ENCODE results near the gene ZFR. TPM values are rescaled to one million over a fixed set of nuclear protein-coding genes. Genes with fewer than 3 reads are reported as not detected.

Gene ZFR
- polyA plus RNA-seq, 3 donors = 29.8 to 81.8 (median 62.3) TPM

DNA sequence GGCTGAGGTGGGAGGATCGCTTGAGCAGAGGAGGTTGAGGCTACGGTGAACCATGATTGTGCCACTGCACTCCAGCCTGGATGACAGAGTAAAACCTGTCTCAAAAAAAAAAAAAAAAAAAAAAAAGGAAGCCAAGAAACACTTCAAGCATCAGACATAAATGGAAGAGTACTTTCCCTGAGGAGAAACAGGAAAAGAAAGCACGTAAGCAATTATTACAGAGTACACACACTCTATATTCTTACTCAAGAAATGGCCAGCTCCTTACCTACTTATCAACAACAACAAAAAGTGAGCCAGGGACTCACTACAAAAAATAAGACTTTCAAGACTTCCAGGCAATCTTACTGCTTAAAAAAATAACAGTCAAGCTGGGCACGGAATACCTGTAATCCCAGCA, 21.8 kb downstream of the ZFR start:
- Histone ChIP-seq H3K9me3 (replicated peaks in 1 of 2; ENCODE audit: control insufficient read depth in 1 of 2, insufficient read depth in 1 of 2, low read length in 2 of 2) (peaks cover 10 to 11% of the 10 kb centered on the region in 2 donors), H3K9ac (ENCODE audit: insufficient read depth, low read length, poor library complexity, severe bottlenecking) (no peak overlapping the region), H3K4me2 (replicated peaks; ENCODE audit: extremely low read depth, low read length, poor library complexity, severe bottlenecking) (no peak overlapping the region), H3K4me1 (ENCODE audit: control insufficient read depth in 1 of 2, insufficient read depth in 2 of 2, low read length in 2 of 2) (no peaks in the 10 kb centered on the region), H3K4me3 (replicated peaks in 1 of 3; ENCODE audit: low read depth in 2 of 3, low read length in 3 of 3) (no peak overlapping the region), H4K20me1 (ENCODE audit: insufficient read depth, low read length) (peaks cover 95% of the 10 kb centered on the region), H3K27ac (ENCODE audit: low read depth in 1 of 2, low read length in 2 of 2) (peak overlapping the region in 1 of 2 donors; percentile 20), H3K79me2 (ENCODE audit: insufficient read depth, low read length) (peaks cover 97% of the 10 kb centered on the region), H2AFZ (ENCODE audit: insufficient read depth, low read depth, low read length, poor library complexity, severe bottlenecking) (no peak overlapping the region), H3K27me3 (ENCODE audit: control insufficient read depth in 2 of 2, insufficient read depth in 2 of 2, low read length in 2 of 2) (no peaks in the 10 kb centered on the region), H3K36me3 (replicated peaks in 1 of 2; ENCODE audit: control insufficient read depth in 1 of 2, insufficient read depth in 2 of 2, low read length in 2 of 2) (peaks cover 20 to 44% of the 10 kb centered on the region in 2 donors)
- intact Hi-C loops (cut with micrococcal nuclease) = no loop called here
- Mint-ChIP-seq H3K4me1 (peaks cover 2% of the 10 kb centered on the region), H3K9me3 (peaks cover 4 to 14% (median 12%) of the 10 kb centered on the region in 7 donors), H3K36me3 (peaks cover 37 to 63% of the 10 kb centered on the region in 2 donors), H3K4me3 (no peak overlapping the region), H3K27ac (no peak overlapping the region), H3K27me3 (ENCODE audit: low read depth in 3 of 3) (no peaks in the 10 kb centered on the region)
- TF ChIP-seq, protein P1, sequence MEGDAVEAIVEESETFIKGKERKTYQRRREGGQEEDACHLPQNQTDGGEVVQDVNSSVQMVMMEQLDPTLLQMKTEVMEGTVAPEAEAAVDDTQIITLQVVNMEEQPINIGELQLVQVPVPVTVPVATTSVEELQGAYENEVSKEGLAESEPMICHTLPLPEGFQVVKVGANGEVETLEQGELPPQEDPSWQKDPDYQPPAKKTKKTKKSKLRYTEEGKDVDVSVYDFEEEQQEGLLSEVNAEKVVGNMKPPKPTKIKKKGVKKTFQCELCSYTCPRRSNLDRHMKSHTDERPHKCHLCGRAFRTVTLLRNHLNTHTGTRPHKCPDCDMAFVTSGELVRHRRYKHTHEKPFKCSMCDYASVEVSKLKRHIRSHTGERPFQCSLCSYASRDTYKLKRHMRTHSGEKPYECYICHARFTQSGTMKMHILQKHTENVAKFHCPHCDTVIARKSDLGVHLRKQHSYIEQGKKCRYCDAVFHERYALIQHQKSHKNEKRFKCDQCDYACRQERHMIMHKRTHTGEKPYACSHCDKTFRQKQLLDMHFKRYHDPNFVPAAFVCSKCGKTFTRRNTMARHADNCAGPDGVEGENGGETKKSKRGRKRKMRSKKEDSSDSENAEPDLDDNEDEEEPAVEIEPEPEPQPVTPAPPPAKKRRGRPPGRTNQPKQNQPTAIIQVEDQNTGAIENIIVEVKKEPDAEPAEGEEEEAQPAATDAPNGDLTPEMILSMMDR (IDR thresholded peaks at IDR 0.05) = no peak
- no peak for DNase-seq
- WGBS (ENCODE audit: insufficient coverage) = 83% methylated on average over 3 of the region's 4 CpGs

DNA sequence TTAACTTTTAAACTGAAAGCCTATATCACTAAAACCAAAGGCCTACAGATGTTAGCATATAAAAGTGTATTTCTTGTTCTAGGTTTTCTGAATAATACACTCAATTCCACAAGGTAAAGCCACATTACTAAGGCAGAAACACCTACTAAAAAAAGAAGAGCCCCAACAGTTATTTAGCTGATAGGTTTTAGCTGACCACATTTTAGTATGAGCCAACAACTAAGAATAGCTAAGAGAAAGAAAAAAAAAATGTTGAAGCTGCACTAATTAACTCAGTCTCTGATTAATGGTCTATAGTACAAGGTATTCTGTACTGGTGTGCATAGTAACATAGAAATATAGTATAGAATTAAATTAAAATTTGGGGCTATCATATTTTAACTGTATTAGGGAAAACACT, 23.5 kb downstream of the ZFR start:
- Histone ChIP-seq H3K9ac (ENCODE audit: insufficient read depth, low read length, poor library complexity, severe bottlenecking) (no peak overlapping the region), H2AFZ (ENCODE audit: insufficient read depth, low read depth, low read length, poor library complexity, severe bottlenecking) (no peak overlapping the region), H3K4me3 (replicated peaks in 1 of 3; ENCODE audit: low read depth in 2 of 3, low read length in 3 of 3) (no peak overlapping the region), H3K27ac (ENCODE audit: low read depth in 1 of 2, low read length in 2 of 2) (no peak overlapping the region), H4K20me1 (ENCODE audit: insufficient read depth, low read length) (peaks cover 90% of the 10 kb centered on the region), H3K4me1 (ENCODE audit: control insufficient read depth in 1 of 2, insufficient read depth in 2 of 2, low read length in 2 of 2) (no peaks in the 10 kb centered on the region), H3K9me3 (replicated peaks in 1 of 2; ENCODE audit: control insufficient read depth in 1 of 2, insufficient read depth in 1 of 2, low read length in 2 of 2) (no peaks in the 10 kb centered on the region), H3K4me2 (replicated peaks; ENCODE audit: extremely low read depth, low read length, poor library complexity, severe bottlenecking) (no peak overlapping the region), H3K36me3 (replicated peaks in 1 of 2; ENCODE audit: control insufficient read depth in 1 of 2, insufficient read depth in 2 of 2, low read length in 2 of 2) (peaks cover 25 to 43% of the 10 kb centered on the region in 2 donors), H3K79me2 (ENCODE audit: insufficient read depth, low read length) (peaks cover 83% of the 10 kb centered on the region), H3K27me3 (ENCODE audit: control insufficient read depth in 2 of 2, insufficient read depth in 2 of 2, low read length in 2 of 2) (no peaks in the 10 kb centered on the region)
- H3K27me3 Mint-ChIP-seq (ENCODE audit: low read depth in 3 of 3) = no peaks in the 10 kb centered on the region
- intact Hi-C loops (cut with micrococcal nuclease) = no loop called here
- H3K9me3 Mint-ChIP-seq = peaks cover 0 to under 1% (median 0%) of the 10 kb centered on the region in 7 donors
- H3K36me3 Mint-ChIP-seq = peaks cover 34 to 63% of the 10 kb centered on the region in 2 donors
- H3K27ac Mint-ChIP-seq = no peak overlapping the region
- DNase-seq = no peak
- H3K4me3 Mint-ChIP-seq = no peak overlapping the region
- TF ChIP-seq, protein P1 (IDR thresholded peaks at IDR 0.05) = no peak
- peaks cover 2% of the 10 kb centered on the region for H3K4me1 Mint-ChIP-seq

Data from CD14-positive monocyte (primary cell).